Left ventricle myocardium inferior (tissue), 1 donor: ENCODE measurements around the gene GNG7. TPM values are rescaled to one million over a fixed set of nuclear protein-coding genes. Genes with fewer than 3 reads are reported as not detected.

Experiments
- DNase-seq: peaks from one replicate; pipeline ENCODE4 v3.0.0-alpha.2; 2020
- H3K27ac ChIP-seq: fragments of 200-600 bp; replicated peaks from 2 replicates; pipeline ENCODE4 v1.8.0; 2021
- H3K27me3 ChIP-seq: fragments of 200-600 bp; 2 replicates; pipeline ENCODE4 v1.8.0; 2021; ENCODE audit warnings: low read depth
- H3K36me3 ChIP-seq: fragments of 200-600 bp; 2 replicates; pipeline ENCODE4 v1.8.0; 2021
- H3K4me1 ChIP-seq: fragments of 200-600 bp; 2 replicates; pipeline ENCODE4 v1.8.0; 2021
- H3K4me3 ChIP-seq: fragments of 200-600 bp; 2 replicates; pipeline ENCODE4 v1.8.0; 2021; ENCODE audit warnings: mild to moderate bottlenecking, moderate library complexity
- H3K9me3 ChIP-seq: fragments of 200-600 bp; replicated peaks from 2 replicates; pipeline ENCODE4 v1.8.0; 2021
- CTCF ChIP-seq: fragments of 200-600 bp; IDR thresholded peaks from 2 replicates; pipeline ENCODE4 v1.8.0; 2021; ENCODE audit warnings: antibody characterized with exemption, mild to moderate bottlenecking, borderline replicate concordance
- intact Hi-C: fragments of 100-400 bp; cut with micrococcal nuclease; formaldehyde crosslinking; loops from one replicate; pipeline ENCODE4 v1.11.0; 2022
- total RNA-seq: library from RNA; stranded (reverse); fragmentation: NEBNext Ultra II Directional; extraction: Animal tissue kit (Norgen Biotek cat#: 25700); gene quantifications from one replicate; pipeline ENCODE4 v1.2.1, GENCODE V29; 2021
- donor health status: DM: no; HTN: yes; CAD: no; lungs with severe emphysema.

GNG7 gene
- total RNA-seq, 1 donor from 2014 or later, result 46.6 TPM

- H3K36me3 ChIP-seq, result peaks cover 43% of the 10 kb centered on the region
- H3K4me1 ChIP-seq, result peaks cover 16% of the 10 kb centered on the region
- DNase-seq, result no peak
- H3K4me3 ChIP-seq, result no peak overlapping the region
- intact Hi-C loops, result no loop called here
- no peak overlapping the region for H3K27ac ChIP-seq
- no peak for TF ChIP-seq CTCF
- peaks cover 6% of the 10 kb centered on the region for H3K9me3 ChIP-seq
- H3K27me3 ChIP-seq, result no peaks in the 10 kb centered on the region
These were observed 32.2 kb upstream of the GNG7 start for GRCh38 chr19:2734589-2735288.

GRCh38 chr19:2733930-2734588, 31.6 kb upstream of the GNG7 start:
- peaks cover 6% of the 10 kb centered on the region for H3K9me3 ChIP-seq
- intact Hi-C loops, result no loop called here
- H3K4me3 ChIP-seq, result no peak overlapping the region
- H3K27me3 ChIP-seq, result no peaks in the 10 kb centered on the region
- TF ChIP-seq CTCF, result no peak
- DNase-seq, result no peak
- peaks cover 43% of the 10 kb centered on the region for H3K36me3 ChIP-seq
- no peak overlapping the region for H3K27ac ChIP-seq
- peaks cover 10% of the 10 kb centered on the region for H3K4me1 ChIP-seq

GRCh38 chr19:2732883-2733282, 30.4 kb upstream of the GNG7 start:
- H3K4me1 ChIP-seq, result no peaks in the 10 kb centered on the region
- peaks cover 3% of the 10 kb centered on the region for H3K27me3 ChIP-seq
- peaks cover 6% of the 10 kb centered on the region for H3K9me3 ChIP-seq
- TF ChIP-seq CTCF, result no peak
- intact Hi-C loops, result no loop called here
- no peak for DNase-seq
- H3K4me3 ChIP-seq, result no peak overlapping the region
- no peak overlapping the region for H3K27ac ChIP-seq
- peaks cover 43% of the 10 kb centered on the region for H3K36me3 ChIP-seq

GRCh38 chr19:2732157-2732725, 29.7 kb upstream of the GNG7 start:
- intact Hi-C loops, result no loop called here
- Histone ChIP-seq H3K27me3 (peaks cover 9% of the 10 kb centered on the region), H3K4me1 (no peaks in the 10 kb centered on the region), H3K9me3 (peaks cover 6% of the 10 kb centered on the region), H3K4me3 (no peak overlapping the region), H3K27ac (no peak overlapping the region), H3K36me3 (peaks cover 43% of the 10 kb centered on the region)
- no peak for DNase-seq
- TF ChIP-seq CTCF, result no peak

GRCh38 chr19:2731181-2731995, 28.9 kb upstream of the GNG7 start:
- Histone ChIP-seq H3K9me3 (peaks cover 3% of the 10 kb centered on the region), H3K4me3 (no peak overlapping the region), H3K4me1 (no peaks in the 10 kb centered on the region), H3K27me3 (peaks cover 18% of the 10 kb centered on the region), H3K27ac (no peak overlapping the region), H3K36me3 (peaks cover 37% of the 10 kb centered on the region)
- TF ChIP-seq CTCF, result no peak
- DNase-seq, result no peak
- intact Hi-C loops, result no loop called here
